G401 (cell line): ENCODE results near the gene MAN2B2. TPM values are rescaled to one million over a fixed set of nuclear protein-coding genes. Genes with fewer than 3 reads are reported as not detected.

Experiments
- DNase-seq: peaks from one replicate; pipeline ENCODE4 v3.0.0-alpha.2; 2015; ENCODE audit warnings: low spot score
- in situ Hi-C: cut with HindIII; loops from 2 replicates; pipeline ENCODE4 v1.10.0; 2016; ENCODE audit warnings: low sequenced_read_pairs, mixed read lengths
- total RNA-seq: library from RNA; depleted of rRNA; stranded (reverse); fragments of >200 nt; shearing (Covaris generic); gene quantifications from 2 replicates; pipeline ENCODE4 v1.2.3, GENCODE V29; 2014; rRNA removed

The MAN2B2 gene
- total RNA-seq, result 6.9 and 10.1 TPM in 2 replicates

DNA sequence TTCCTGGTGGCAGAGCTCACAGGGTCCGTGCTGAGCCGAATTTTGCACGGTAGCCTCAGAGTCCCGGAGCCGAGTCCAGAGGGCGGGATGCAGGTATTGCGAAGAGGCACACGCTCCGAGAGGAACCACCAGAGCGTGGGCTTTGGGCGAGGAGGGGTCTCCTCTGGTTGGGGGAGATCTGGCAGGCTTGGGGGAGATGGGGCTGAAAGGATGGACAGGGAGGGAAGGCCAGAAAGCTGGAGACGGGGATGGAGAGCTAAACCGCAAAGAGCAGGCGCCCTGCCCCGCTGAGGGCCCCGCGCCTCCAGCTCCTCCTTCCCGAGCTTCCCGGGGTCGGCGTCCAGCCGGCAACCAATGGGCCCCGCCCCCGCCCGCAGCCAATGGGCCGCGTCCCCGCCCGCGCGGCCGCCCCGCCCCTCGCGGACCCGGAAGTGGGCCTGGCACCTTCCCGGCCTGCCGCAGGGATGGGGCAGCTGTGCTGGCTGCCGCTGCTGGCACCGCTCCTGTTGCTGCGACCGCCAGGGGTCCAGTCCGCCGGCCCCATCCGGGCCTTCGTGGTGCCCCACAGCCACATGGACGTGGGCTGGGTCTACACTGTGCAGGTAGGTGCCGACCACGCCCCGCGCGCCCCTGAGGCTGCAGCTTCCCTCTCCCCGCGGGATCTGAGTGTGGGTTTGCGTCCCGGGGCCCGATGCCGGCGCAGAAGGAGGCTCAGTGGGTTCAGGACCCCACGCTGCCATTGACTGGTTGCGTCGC lies at the start of gene MAN2B2:
MAN2B2 (plus strand) TSS at position 443 of the 756 bp plus-strand sequence; CDS start at position 465, 22 bp downstream.
- peak; percentile 63 for DNase-seq
- in situ Hi-C loops, result loop anchor here (25.0 kb wide), 1 partner anchor 87 kb away; a partner anchor contains a TSS

DNA sequence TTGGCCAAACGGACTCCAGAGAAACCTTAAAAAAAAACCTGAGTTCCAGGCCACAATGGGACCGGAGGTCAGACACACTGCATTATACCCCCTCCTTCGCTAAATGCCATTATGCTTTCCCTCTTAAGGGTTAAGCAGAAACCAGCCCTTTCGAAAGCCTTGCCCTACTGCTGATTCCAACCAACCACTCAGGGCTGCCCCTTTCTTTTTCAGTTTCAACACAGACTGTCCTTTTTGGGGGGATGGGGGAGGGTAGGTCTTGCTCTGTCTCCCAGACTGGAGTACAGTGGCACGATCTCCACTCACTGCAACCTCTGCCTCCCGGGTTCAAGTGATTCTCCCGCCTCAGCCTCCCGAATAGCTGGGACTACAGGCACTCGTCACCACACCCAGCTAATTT lies 49.5 kb upstream of the MAN2B2 start:
- no peak for DNase-seq
- in situ Hi-C loops, result no loop called here

DNA sequence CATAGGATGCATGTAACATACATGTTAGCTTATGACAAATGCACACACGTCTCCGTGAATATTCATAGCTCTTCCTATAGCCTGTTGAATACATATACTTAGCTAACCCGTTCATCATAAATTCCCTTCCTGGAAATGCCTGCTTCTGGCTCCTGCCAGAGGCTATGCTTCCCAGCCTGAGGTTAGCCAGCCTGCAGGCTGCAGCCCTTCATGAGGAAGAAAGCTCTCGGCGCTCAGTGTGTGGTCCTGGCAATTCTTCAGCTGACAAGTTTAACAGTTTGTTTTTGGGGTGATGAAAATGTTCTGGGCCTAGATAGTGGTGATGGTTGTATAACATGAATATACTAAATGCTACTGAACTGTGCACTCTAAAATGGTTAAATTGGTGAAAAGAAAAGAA lies 48.8 kb upstream of the MAN2B2 start:
- in situ Hi-C loops, result no loop called here
- DNase-seq, result no peak

DNA sequence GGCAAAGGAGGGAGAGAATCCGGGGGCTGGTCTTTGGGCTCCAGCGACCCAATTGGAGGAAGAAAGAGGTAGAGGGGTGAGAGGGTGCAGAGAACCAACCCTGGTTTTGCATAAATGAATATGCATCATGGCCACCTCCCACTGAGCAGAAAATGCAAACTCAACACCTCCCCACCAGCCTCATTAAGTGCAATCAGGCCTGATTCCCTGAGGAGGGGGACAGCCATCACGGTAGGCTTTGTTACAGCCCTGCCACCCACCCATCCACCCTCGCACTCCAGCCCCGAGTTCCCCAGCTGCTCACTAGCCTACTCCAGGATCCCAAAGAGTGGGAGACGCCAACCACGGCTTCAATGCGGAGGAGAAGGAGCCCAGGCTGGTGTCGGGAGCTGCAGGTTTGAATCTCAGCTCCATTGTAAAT lies 48.3 kb upstream of the MAN2B2 start:
- in situ Hi-C loops, result no loop called here
- DNase-seq, result no peak

DNA sequence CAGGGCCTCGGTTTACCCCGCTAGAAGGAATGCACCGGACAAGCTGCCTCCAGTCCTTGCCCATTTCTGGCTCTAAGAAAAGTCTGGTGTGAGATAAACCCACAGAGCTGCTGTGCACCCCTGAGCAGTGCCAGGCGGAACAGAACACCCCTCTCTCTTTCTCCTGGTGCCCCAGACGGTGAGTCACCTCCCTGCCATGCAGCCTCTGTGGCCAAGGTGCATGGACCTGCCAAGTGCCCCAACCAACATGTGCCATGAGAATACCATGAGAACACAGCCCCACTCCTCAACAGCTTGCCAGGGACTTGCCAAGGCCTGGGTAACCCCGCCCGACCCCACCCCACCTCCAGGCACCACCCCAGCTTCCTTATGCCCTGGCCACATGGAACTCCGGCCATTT lies 47.7 kb upstream of the MAN2B2 start:
- DNase-seq, result no peak
- in situ Hi-C loops, result no loop called here

DNA sequence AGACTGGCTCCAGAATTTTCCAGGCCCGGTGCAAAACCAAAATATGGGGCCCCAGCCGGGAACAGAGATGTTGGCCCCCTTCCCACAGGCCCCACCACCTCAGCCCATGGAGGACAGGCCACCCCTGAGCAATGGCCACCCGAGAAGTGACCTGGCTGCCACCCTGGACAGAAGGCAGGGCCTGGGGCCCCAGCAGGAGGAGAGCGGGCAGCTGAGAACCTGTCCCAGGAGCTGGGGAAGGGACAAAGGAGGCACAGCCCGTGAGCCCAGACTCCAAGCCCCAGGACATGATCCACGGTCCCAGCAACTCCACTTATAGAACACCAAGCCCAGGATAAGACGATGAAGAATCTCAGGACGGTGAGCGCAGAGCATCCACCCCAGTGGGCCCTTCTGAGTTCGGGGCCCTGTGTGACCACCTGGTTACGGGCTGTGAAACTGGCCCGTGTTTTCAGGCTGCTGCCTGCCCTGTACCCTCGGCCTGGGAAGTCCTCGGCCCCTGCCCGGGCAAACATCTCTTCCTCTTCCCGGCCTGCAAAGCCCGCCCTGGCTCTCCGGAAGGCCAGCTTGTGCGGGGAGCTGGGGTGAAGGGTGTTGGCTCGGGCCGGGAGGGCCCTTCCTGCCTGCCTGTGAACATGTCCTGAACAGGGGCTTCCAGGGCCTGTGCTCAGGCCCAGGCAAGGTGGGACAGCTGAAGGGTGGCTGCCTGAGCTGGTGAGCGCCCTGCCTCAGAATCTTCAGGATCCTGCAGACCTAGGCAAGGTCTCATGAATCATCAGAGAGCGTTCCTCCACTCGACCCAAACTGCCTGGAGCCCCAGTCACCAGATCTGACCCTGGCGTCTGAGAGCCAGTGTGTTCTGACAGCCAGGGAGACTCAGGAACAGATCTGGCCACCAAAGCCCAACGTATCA lies 47.0 kb upstream of the MAN2B2 start:
- in situ Hi-C loops, result no loop called here

DNA sequence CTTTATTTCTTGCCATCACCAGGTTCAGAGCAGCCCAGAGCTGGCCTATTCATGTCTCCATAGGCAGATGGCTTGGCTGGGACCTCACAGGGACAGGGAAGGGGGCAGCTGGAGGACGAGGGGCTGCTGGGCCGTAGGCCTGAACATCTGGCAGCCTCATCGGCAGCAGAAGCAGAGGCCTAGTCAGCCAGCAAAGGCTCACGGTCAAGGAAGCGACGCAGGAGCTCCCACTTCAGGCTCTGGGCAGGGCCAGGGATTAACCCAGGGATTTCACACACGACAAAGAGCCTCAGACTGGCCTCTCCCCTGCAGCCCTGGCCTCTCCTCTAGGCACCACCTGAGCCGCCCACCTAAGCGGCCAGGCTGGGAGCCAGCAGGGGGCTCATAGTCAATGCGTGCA lies 46.0 kb upstream of the MAN2B2 start:
- DNase-seq, result no peak
- in situ Hi-C loops, result no loop called here

More for the DNA sequence above, 47.0 kb upstream of the MAN2B2 start:
- DNase-seq, result no peak

DNA sequence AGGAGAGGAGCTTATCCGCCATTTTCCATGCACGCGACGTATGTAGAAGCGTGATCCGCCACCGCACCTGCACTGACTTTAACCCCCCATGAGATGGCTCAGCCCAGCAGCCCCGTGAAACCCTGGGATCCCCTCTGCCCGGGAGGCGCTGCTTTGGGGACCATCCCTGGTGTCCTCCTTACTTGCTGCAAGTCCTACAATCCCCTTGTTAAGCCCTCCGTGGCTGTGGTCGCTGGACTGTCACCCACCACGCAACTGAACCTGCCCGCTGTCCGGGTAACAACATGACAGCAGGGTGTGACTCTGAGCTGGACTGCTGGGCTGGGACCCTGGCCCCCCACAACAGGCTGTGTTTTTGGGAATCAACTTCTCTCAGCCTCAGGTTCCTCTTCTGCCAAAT lies 44.7 kb upstream of the MAN2B2 start:
- DNase-seq, result no peak
- in situ Hi-C loops, result no loop called here

DNA sequence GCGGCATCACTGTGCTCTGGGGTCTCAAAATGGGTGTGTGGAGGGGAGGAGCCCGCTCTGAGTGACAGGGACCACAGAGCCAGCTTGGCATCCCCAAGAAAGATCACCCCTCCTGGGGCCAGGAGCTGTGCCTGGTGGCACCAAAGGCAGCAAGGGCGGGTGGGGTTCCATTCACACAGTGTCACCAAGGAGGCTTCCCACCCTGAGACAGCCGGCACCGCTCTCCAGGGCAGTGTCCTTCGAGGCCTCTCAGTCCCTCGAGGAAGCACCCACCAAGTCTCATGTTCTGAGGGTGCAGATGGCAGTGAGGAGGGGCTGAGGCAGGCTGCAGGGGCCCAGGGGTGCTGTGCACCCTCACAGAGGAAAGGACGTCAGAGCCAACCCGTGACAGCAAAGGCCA lies 44.0 kb upstream of the MAN2B2 start:
- in situ Hi-C loops, result no loop called here
- DNase-seq, result no peak

DNA sequence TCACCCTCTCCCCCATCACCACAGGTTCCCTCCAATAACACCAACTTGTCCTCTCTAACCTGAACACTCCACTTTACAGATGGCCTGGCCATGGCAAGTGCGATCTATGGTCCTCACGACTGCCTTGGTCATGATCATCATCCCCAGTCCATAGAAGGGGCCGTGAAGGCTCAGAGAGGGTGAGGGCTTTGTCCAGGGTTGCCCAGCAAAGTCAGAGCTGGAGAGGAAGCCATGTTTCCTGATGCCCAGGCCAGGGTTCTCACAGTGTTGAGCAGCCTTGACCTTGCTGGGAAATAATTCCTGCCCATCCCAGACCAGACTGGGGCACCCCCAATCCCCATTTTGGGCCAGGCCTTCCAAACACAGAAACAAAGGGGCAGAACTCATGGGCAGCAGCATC lies 42.9 kb upstream of the MAN2B2 start:
- in situ Hi-C loops, result no loop called here
- no peak for DNase-seq

DNA sequence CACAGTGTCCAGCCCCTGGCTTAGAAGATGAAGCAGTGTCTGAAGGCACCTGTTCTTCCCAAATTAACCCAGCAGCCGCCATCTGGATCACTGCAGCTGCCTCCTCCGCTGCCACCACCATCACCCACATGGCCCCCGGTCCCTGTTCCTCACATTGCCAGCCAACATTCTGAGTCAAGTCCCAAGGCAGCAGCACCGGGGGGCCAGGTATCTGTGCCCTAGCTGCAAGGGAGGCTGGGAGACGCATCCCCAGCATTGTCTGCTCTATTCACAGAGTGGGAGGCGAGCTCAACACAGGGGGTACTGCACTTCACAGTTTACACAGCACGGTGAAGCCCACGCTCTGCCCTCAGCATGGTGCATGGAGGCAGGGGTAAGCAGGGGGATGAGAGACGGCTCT lies 42.3 kb upstream of the MAN2B2 start:
- no peak for DNase-seq
- in situ Hi-C loops, result no loop called here

DNA sequence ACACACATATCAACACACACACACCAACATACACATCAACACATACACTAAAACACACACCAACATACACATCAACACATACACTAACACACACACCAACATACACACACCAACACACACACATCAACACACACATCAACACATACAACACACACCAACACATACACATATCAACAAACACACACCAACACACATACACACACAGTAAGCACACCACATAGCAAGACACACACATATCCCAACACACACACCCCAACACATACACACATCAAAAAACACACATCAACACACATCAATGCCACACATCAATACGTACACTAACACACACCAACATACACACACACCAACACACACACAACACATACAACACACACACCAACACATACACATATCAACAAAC lies 40.9 kb upstream of the MAN2B2 start:
- in situ Hi-C loops, result no loop called here
- no peak for DNase-seq

DNA sequence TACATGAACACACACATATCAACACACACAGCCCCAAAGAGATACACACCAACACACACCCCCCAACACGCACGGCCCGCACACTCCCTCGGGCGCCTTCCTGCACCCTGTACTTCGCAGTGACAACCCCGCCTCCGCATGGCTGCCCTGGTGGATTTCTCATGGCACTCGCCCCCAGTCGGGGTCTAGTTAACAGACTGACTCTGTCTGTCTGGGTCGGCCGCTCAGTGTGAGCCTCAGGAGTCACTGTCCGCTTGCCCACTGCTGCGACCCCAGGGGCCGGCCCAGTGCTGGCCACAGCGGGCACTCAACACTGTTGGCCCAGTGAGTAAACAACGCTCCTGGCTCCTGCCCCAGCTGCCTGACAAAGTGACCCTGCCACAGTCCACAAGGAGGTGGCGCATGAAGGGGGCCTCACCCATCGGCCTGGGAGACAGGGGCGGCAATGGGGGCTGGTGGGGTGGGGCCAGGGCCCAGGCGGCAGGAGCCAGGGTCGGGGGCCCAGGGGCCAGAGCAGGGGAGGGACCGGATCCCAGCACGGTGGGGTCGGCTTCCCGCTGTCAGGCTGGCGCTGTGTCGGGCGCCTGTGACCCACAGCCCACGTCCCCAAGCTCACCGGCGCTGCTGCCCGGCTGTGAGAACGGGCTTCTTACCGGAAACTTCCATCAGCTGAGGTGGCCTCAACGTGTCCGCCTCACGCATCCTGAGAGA lies 40.2 kb upstream of the MAN2B2 start:
- in situ Hi-C loops, result no loop called here
- no peak for DNase-seq

DNA sequence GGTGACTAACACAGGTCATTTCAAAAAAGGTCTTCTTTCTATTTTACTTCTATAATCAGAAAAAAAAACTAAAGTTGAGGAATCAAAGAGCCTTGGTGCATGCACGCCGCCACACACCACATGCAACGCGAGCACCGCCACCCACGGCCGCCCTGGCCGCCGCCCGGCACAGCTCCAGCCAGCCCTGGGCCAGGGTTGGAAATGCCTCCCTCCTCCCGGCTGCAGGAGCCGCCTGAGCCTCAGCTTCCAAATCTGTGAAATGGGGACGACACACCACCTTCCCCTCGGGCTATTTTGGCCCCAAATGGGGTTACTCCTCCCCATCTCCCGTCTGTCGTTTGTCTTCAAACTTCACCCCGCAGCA lies 39.7 kb upstream of the MAN2B2 start:
- in situ Hi-C loops, result no loop called here
- DNase-seq, result no peak

DNA sequence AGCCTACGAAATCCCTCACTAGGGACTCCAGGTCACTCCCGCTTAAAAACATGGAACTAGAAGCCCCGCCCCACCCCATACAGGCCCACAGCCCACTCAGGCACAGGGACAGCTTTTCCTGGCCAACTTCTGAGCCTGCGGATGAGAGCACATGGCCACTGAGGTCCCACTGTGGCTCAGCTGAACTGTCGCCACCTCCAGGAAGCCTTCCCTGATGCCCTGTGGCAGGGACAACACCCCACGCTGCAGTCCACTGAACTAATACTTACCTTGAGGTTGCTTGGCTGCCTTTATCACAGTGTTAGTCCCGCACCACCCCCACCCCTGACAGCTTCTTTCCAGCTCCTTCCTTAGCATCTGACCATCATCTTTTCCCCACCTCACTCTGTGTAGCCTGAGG lies 39.3 kb upstream of the MAN2B2 start:
- DNase-seq, result no peak
- in situ Hi-C loops, result no loop called here

DNA sequence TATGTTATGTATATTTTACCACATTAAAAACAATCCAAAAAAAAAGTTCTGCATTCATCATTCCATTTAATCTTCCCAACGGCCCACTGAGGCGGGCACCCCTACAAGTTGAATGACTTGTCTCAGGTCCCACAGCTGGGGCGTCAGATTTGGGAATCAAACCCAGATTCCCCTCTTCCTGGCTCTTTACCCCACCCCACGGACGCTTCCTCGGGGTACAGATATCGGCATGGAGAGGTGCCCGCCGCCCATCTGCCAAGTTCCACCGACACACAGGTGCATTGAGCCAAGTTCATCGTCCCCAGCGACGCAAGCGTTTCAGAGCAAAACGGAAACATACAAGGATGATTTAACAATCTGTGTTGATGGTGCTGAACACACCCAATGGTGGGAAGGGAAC lies 36.9 kb upstream of the MAN2B2 start:
- no peak for DNase-seq
- in situ Hi-C loops, result no loop called here

DNA sequence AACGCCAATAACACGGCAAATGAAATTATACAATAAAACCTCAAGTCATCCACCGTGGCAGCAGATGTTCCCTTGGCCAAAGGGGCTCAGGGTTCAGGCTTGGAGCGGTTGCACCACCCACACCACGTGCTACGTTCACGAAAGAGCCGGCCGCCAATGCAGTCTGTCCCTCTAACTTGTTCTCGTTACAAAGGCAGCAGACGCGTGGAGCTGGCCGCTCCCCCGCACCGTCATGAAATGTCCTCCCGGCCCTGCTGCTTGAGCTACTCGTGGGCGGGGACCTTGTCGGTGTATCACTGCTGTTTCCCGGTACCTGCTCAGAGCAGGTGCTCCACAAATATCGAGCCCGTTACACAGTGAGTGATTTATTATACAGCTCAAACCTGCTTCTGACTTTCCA lies 36.4 kb upstream of the MAN2B2 start:
- in situ Hi-C loops, result no loop called here
- peak; percentile 63 for DNase-seq

DNA sequence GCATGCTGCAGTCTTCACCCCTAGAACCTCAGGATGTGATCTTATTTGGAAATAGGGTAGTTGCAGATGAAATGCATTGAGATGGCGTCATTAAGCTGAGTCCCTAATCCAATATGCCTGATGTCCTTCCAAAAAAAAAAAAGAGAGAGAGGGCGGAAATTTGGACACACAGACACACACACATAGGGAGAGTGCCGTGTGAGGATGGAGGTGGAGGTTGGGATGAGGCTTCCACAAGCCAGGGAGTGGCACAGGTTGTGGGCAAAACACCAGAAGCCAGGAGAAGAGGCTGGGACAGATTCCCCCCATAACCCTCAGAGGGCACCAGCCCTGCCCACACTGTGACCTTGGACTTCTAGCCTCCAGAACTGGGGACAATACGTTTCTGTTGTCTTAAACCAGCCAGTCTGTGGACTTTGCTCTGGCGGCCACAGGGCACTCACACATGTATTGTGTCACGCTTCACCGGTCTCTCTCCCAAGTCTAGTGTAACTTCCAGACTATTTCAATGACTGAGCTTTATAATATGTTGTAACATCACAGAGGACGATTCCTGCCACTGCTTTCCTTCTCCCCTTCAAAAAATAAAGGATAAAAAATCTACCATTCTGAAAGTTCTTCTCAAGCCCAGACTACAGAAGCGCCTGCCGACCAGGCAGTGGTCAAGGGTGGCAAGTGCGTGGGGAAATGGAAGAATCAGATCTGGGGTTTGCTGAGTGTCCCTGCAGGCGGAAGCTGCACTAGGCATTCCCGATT lies 35.8 kb upstream of the MAN2B2 start:
- in situ Hi-C loops, result no loop called here
- no peak for DNase-seq

DNA sequence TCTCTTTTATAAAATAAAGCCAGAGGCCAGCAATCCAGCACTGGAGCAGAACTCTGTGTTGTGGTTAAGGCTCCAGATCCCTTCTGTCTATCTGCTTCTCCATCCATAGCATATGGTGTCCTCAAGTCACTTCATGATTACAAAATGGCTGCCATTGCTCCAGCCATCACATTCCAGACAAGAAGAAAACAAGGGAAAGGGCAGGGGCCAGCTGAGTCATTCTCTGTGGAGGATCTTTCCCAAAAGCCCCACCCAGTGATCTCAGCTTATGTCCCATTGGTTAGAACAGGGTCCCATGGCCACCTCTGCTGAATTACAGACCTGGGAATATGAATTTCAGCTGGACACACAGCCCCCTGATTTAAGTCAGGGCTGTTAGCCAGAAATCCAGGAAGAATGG lies 34.1 kb upstream of the MAN2B2 start:
- in situ Hi-C loops, result no loop called here

More for the DNA sequence above, 34.1 kb upstream of the MAN2B2 start:
- DNase-seq, result no peak
